Skeletal muscle cell (primary cell): ENCODE results near the gene PLPP3.
A peak's percentile ranks its signal among the peaks of the same experiment; 100 is the strongest.

ENCODE experiments used
- DNase-seq: peaks from one replicate; pipeline ENCODE4 v3.0.0-alpha.2; 2010; ENCODE audit warnings: low read depth
- H3K4me3 ChIP-seq: 2 replicates; pipeline ENCODE4 v1.5.1; 2011; ENCODE audit warnings: low read depth, mild to moderate bottlenecking, control low read depth, low read length, moderate library complexity

Gene PLPP3

GRCh38 chr1:56507925-56508522 lies 71.3 kb downstream of the PLPP3 start:
- DNase-seq = no peak
- no peak overlapping the region for H3K4me3 ChIP-seq

- DNase-seq = no peak
- no peak overlapping the region for H3K4me3 ChIP-seq
Observed at GRCh38 chr1:56506951-56507491, 72.3 kb downstream of the PLPP3 start.

GRCh38 chr1:56505792-56506743 lies 73.3 kb downstream of the PLPP3 start:
- H3K4me3 ChIP-seq = no peak overlapping the region
- no peak for DNase-seq

GRCh38 chr1:56502700-56503245 lies 76.6 kb downstream of the PLPP3 start:
- no peak overlapping the region for H3K4me3 ChIP-seq
- peak; percentile 34 for DNase-seq

GRCh38 chr1:56501888-56502287 lies 77.5 kb downstream of the PLPP3 start:
- H3K4me3 ChIP-seq = no peak overlapping the region
- no peak for DNase-seq

- no peak overlapping the region for H3K4me3 ChIP-seq
- no peak for DNase-seq
Observed at GRCh38 chr1:56501426-56501825, 77.9 kb downstream of the PLPP3 start.

GRCh38 chr1:56496821-56497772 lies 82.3 kb downstream of the PLPP3 start:
- no peak overlapping the region for H3K4me3 ChIP-seq
- DNase-seq = no peak

GRCh38 chr1:56496158-56496557 lies 83.2 kb downstream of the PLPP3 start:
- H3K4me3 ChIP-seq = no peak overlapping the region
- no peak for DNase-seq

- H3K4me3 ChIP-seq = no peak overlapping the region
- DNase-seq = no peak
Observed at GRCh38 chr1:56495538-56495937, 83.8 kb downstream of the PLPP3 start.

- DNase-seq = no peak
- H3K4me3 ChIP-seq = no peak overlapping the region
Observed at GRCh38 chr1:56494306-56494705, 85.1 kb downstream of the PLPP3 start.

- DNase-seq = no peak
- H3K4me3 ChIP-seq = no peak overlapping the region
Observed at GRCh38 chr1:56493826-56494225, 85.5 kb downstream of the PLPP3 start.

- DNase-seq = peak; percentile 58
Observed at GRCh38 chr1:56491441-56491840, 87.9 kb downstream of the PLPP3 start.

GRCh38 chr1:56490619-56491018 lies 88.7 kb downstream of the PLPP3 start:
- no peak overlapping the region for H3K4me3 ChIP-seq
- DNase-seq = no peak

More at GRCh38 chr1:56491441-56491840, 87.9 kb downstream of the PLPP3 start:
- H3K4me3 ChIP-seq = no peak overlapping the region

GRCh38 chr1:56489695-56490094 lies 89.7 kb downstream of the PLPP3 start:
- no peak overlapping the region for H3K4me3 ChIP-seq
- DNase-seq = no peak

- H3K4me3 ChIP-seq = no peak overlapping the region
- no peak for DNase-seq
Observed at GRCh38 chr1:56484695-56485094, 94.7 kb downstream of the PLPP3 start.

GRCh38 chr1:56483104-56483503 lies 96.3 kb downstream of the PLPP3 start:
- no peak for DNase-seq

GRCh38 chr1:56482486-56482885 lies 96.9 kb downstream of the PLPP3 start:
- DNase-seq = no peak
- H3K4me3 ChIP-seq = no peak overlapping the region

More at GRCh38 chr1:56483104-56483503, 96.3 kb downstream of the PLPP3 start:
- no peak overlapping the region for H3K4me3 ChIP-seq

- no peak overlapping the region for H3K4me3 ChIP-seq
- DNase-seq = no peak
Observed at GRCh38 chr1:56481140-56481694, 98.1 kb downstream of the PLPP3 start.

GRCh38 chr1:56478734-56479133 lies 100.6 kb downstream of the PLPP3 start:
- H3K4me3 ChIP-seq = no peak overlapping the region
- DNase-seq = no peak
